ACC112 (cell line): ENCODE measurements around the gene ZNF506.
A peak's percentile ranks its signal among the peaks of the same experiment; 100 is the strongest.
"Not testable (repeated sequence)": the region's sequence is repeated elsewhere in the genome, so short reads cannot be mapped to it uniquely, and the experiment has no call there.

Experiments
- H2AFZ ChIP-seq: fragments of 200-600 bp; sonication (generic); one replicate; pipeline ENCODE4 v1.6.0; 2017; ENCODE audit warnings: antibody characterized with exemption, low read length; ENCODE audit not compliant: unreplicated experiment
- H3K27ac ChIP-seq: fragments of 200-600 bp; sonication (generic); 2 replicates; pipeline ENCODE4 v1.5.1; 2014; ENCODE audit warnings: low read depth, mild to moderate bottlenecking, antibody characterized with exemption, low read length, moderate library complexity
- H3K27me3 ChIP-seq: fragments of 200-600 bp; sonication (generic); 2 replicates; pipeline ENCODE4 v1.6.1; 2014; ENCODE audit warnings: mild to moderate bottlenecking, antibody characterized with exemption, low read length, moderate library complexity, mixed read lengths; ENCODE audit not compliant: insufficient read depth
- H3K36me3 ChIP-seq: fragments of 200-600 bp; sonication (generic); 2 replicates; pipeline ENCODE4 v1.6.1; 2016; ENCODE audit warnings: mild to moderate bottlenecking, antibody characterized with exemption, low read length, moderate library complexity, mixed read lengths; ENCODE audit not compliant: insufficient read depth
- H3K4me1 ChIP-seq: fragments of 200-600 bp; sonication (generic); one replicate; pipeline ENCODE4 v1.6.1; 2016; ENCODE audit warnings: low read length, mixed read lengths; ENCODE audit not compliant: insufficient read depth, unreplicated experiment, control insufficient read depth
- H3K4me3 ChIP-seq: fragments of 200-600 bp; sonication (generic); 2 replicates; pipeline ENCODE4 v1.5.1; 2014; ENCODE audit warnings: mild to moderate bottlenecking, low read depth, low read length
- H3K79me2 ChIP-seq: fragments of 200-600 bp; sonication (generic); one replicate; pipeline ENCODE4 v1.6.0; 2016; ENCODE audit warnings: low read length; ENCODE audit not compliant: control insufficient read depth, unreplicated experiment, insufficient read depth

ZNF506 gene

DNA sequence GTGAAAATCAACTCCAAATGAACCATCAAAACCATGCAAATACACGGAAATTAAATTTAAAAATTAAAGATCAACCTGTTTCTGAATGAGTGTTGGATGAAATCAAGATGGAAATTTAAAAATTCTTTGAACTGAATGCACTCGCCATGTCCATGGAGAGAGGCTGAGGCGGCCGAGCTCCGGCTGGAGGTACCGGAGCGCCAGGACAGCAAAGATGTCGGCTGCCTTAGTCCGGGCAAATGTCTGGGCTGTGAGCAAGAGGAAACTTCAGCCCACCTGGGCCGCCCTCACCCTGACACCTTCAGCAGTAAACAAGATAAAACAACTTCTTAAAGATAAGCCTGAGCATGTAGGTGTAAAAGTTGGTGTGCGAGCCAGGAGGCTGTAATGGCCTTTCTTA is 5.3 kb upstream of the ZNF506 start:
- Histone ChIP-seq H3K4me3 (no peak overlapping the region), H3K36me3 (no peaks in the 10 kb centered on the region), H3K27ac (no peak overlapping the region), H3K27me3 (no peaks in the 10 kb centered on the region), H2AFZ (no peak overlapping the region), H3K4me1 (no peaks in the 10 kb centered on the region), H3K79me2 (no peaks in the 10 kb centered on the region)

DNA sequence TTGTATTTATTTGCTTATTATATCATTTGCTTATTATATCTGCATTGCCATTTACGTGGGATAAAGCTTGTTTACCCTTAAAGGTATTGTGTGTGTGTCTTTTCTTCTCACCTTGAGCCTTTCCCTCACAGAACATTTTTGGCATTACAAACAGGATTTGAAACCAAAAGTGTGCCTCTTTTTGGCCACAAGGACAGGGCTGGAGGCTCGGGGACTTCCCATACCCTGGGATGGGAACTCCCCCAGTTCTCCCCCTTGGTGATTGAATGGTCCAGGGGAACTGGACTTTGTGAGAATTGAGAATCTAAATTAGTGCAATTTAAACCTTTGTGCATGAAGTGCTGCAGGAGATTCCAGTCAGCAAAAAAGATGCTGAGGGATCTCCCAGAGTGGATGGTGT is 2.4 kb upstream of the ZNF506 start:
- peaks cover 14% of the 10 kb centered on the region for H3K79me2 ChIP-seq
- H2AFZ ChIP-seq, result no peak overlapping the region
- H3K27ac ChIP-seq, result no peak overlapping the region
- no peak overlapping the region for H3K4me3 ChIP-seq
- no peaks in the 10 kb centered on the region for H3K27me3 ChIP-seq
- H3K36me3 ChIP-seq, result peaks cover 6% of the 10 kb centered on the region
- H3K4me1 ChIP-seq, result no peaks in the 10 kb centered on the region

DNA sequence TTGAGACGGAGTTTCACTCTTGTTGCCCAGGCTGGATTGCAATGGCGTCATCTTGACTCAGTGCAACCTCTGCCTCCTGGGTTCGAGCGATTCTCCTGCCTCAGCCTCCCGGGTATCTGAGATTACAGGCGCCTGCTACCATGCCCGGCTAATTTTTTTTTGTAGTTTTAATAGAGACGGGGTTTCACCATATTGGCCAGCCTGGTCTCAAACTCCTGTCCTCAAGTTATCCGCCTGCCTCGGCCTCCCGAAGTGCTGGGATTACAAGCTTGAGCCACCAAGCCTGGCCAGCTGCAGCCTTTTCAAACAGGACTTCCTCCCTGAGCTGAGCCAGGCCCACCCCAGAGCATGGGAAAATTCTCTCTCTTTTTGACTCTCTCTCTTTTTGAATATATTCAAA is 426 bp upstream of the ZNF506 start:
- Histone ChIP-seq H3K27ac (peak overlapping the region; percentile 32), H3K79me2 (peaks cover 27% of the 10 kb centered on the region), H2AFZ (peak overlapping the region; percentile 38), H3K36me3 (peaks cover 14% of the 10 kb centered on the region), H3K4me3 (peak overlapping the region; percentile 82)
- not testable (repeated sequence) for H3K27me3 ChIP-seq, H3K4me1 ChIP-seq

DNA sequence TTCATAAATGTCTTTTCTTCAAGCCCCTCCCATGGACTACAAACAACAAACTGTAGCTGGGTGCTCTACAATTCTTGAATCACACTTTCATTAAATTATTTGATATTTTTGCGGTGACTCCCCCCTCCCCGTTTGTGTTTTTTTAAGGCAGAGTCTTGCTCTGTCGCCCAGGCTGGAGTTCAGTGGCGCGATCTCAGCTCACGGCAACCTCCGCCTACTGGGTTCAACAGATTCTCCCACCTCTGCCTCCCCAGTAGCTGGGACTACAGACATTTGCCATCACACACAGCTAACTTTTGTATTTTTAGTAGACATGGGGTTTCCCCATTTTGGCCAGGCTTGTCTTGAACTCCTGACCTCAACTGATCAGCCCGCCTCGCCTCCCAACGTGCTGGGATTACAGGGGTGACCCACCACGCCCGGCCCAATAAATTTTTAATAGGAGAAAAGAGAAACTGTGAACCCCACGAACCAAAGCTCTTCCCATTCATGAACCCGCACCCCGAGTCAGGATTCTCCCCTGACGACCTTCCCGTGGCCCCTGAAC is 703 bp downstream of the ZNF506 start:
- Histone ChIP-seq H3K79me2 (peaks cover 27% of the 10 kb centered on the region), H3K4me3 (peak overlapping the region; percentile 82), H2AFZ (peak overlapping the region; percentile 59), H3K36me3 (peaks cover 14% of the 10 kb centered on the region), H3K27me3 (no peaks in the 10 kb centered on the region), H3K27ac (peak overlapping the region; percentile 77), H3K4me1 (no peaks in the 10 kb centered on the region)

DNA sequence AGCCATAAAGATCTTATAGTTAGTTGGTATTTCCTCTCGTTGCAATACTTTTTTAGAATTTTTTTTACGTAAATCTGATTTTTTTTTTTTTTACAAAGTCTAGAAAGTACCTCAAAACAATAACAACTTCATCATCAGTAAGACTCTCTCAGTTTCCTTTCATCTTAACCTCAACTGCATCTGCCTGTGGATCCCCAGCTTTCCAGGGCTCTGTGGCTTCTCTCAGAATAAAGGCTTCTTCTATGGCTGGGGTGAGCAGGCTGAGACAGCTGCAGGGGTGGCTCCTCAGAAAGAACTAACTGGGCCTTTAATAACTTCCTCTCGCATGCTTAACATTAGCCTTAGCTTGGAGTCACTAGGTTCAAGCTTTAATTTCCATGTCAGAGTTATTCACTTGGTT is 4.2 kb downstream of the ZNF506 start:
- Histone ChIP-seq H3K27me3 (no peaks in the 10 kb centered on the region), H3K79me2 (peaks cover 34% of the 10 kb centered on the region), H3K36me3 (peaks cover 14% of the 10 kb centered on the region), H2AFZ (no peak overlapping the region), H3K27ac (no peak overlapping the region), H3K4me3 (no peak overlapping the region), H3K4me1 (no peaks in the 10 kb centered on the region)

DNA sequence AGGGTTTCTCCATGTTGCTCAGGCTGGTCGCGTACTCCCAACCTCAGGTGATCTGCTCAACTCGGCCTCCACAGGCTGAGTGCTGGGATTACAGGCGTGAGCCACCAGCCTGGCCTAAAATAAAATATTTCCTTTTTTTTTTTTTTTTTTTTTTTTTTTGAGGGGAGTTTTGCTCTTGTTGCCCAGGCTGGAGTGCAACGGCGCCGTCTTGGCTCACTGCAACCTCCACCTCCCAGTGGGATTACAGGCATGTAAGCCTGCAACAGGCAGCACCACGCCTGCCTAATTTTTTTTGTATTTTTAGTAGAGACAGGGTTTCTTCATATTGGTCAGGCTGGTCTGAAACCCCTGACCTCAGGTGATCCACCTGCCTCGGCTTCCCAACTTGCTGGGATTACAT is 4.9 kb downstream of the ZNF506 start:
- peaks cover 14% of the 10 kb centered on the region for H3K36me3 ChIP-seq
- H3K27me3 ChIP-seq, result no peaks in the 10 kb centered on the region
- H3K27ac ChIP-seq, result no peak overlapping the region
- no peak overlapping the region for H2AFZ ChIP-seq
- H3K4me3 ChIP-seq, result no peak overlapping the region
- H3K4me1 ChIP-seq, result no peaks in the 10 kb centered on the region
- H3K79me2 ChIP-seq, result peaks cover 34% of the 10 kb centered on the region

DNA sequence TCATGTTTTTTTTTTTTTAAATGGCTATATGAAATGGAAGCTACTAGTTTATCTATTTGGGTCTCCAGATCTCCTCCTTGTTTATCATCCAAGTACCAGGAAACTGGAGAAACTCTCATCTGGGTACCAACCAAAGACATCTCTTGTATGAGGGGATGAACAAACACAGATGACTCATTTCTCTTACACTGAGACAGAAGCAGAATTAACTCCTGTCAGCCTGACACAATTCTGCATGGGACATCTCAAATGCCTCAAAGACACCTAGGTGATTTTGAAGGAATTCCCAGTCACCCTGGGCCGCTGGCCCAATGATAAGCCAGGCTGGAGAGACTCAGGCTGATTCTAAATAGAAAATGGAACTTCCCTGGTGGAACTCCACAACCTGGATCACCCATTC is 9.6 kb downstream of the ZNF506 start:
- not testable (repeated sequence) for H3K79me2 ChIP-seq, H2AFZ ChIP-seq, H3K4me3 ChIP-seq, H3K27ac ChIP-seq, H3K36me3 ChIP-seq, H3K27me3 ChIP-seq, H3K4me1 ChIP-seq

DNA sequence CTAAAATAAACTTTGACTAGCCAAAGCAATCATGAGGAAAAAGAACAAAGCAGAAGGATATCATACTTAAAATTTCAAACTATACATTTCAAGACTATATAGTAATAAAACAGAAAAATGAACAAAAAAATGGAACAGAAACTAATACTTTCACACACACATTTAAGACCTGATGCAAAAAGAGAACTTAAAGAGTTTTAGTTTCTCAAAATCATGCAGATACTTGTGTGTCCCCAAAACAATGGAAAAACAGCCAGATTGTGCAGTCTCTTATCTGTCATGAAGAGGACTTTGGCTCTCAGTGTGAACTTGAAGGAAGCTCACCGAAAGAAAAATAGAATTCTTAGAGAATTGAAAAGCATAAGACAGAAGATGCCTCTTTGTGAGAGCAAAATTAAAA is 16.1 kb downstream of the ZNF506 start:
- Histone ChIP-seq H3K27ac (no peak overlapping the region), H3K36me3 (peaks cover 16% of the 10 kb centered on the region; the same call in 1 of the 2 replicates), H2AFZ (no peak overlapping the region), H3K79me2 (peaks cover 7% of the 10 kb centered on the region), H3K27me3 (no peaks in the 10 kb centered on the region), H3K4me1 (no peaks in the 10 kb centered on the region), H3K4me3 (no peak overlapping the region)

DNA sequence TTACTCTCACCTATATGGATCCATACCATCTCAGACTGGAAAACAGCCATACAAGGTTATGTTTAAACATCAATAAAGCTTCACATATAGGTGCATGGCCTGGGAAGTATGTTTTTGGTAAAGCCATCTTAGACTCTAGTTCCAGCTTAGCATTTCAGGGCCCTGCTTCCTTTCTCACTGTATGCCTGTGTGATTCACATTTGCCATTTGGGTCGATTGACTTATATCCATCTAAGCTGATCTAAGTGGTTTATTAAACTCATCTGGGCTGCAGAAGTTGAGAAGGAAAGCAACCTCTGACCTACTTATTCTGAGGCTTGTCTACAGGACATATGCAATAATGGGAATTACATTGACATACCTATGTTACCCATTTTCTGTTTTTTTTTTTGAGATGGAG is 33.5 kb downstream of the ZNF506 start:
- Histone ChIP-seq H3K27me3 (no peaks in the 10 kb centered on the region), H3K27ac (no peak overlapping the region), H3K4me3 (no peak overlapping the region), H2AFZ (no peak overlapping the region), H3K36me3 (peaks cover 22% of the 10 kb centered on the region), H3K4me1 (no peaks in the 10 kb centered on the region), H3K79me2 (no peaks in the 10 kb centered on the region)

DNA sequence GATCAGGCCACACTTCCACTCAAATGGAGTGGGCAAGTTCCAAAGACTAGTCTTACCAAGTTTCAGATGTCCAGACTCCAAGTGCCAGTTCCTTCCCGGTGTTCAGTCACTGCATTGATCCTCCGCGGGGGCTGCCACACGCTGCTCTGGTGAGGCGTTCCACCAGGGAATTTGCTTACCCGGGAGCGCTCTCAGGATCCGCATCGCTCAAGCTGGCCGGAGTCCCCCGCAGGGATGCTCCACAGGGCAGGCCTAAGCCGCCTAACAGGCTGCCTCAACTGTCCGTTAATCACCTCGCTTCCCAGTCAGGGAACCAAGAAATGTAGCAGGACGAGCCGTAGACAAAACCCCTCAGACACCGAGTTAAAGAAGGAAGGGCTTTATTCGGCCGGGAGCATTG is 36.1 kb downstream of the ZNF506 start:
- H3K4me1 ChIP-seq, H3K27me3 ChIP-seq, H3K4me3 ChIP-seq, H3K79me2 ChIP-seq, H3K36me3 ChIP-seq, H3K27ac ChIP-seq, H2AFZ ChIP-seq: not testable (repeated sequence)

DNA sequence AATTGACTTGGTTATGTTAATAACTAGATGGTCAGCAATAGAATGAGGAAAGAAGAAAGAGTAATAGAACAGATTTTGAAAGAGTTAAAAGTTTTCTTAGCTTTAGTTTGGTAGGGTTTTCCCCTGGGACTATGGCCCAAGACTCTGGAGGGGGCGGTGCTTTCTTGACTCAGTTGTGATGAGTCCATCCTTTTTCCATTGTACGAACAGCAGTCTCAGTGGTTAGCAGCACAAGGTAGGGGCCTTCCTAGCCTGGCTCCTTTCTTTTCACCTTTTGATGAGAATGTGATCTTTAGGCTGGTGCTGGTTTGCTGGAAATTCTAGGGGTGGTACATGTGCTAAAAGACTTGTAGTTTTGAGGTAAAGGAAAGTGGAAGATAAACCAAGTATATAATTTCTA is 38.8 kb downstream of the ZNF506 start:
- H3K4me3 ChIP-seq, result no peak overlapping the region
- no peak overlapping the region for H2AFZ ChIP-seq
- no peaks in the 10 kb centered on the region for H3K79me2 ChIP-seq
- no peak overlapping the region for H3K27ac ChIP-seq
- H3K27me3 ChIP-seq, result no peaks in the 10 kb centered on the region
- no peaks in the 10 kb centered on the region for H3K36me3 ChIP-seq
- H3K4me1 ChIP-seq, result no peaks in the 10 kb centered on the region
